ENCODE results near the gene FAIM2.

- TF ChIP-seq EZH2phosphoT487 (IDR thresholded peaks at IDR 0.05; ENCODE audit: insufficient read depth, low read depth): no peak
- no peak for TF ChIP-seq EZH2 (IDR thresholded peaks at IDR 0.05; ENCODE audit: insufficient read depth, poor library complexity, severe bottlenecking)
Measured at GRCh38 chr12:49946497-49946896, 42.8 kb upstream of the FAIM2 start.

Data from GM23248 (cell line).